Activated CD4-positive, alpha-beta T cell treated with anti-CD3 and anti-CD28 coated beads, Interleukin-2, Interleukin-6, amounts not matched to agents 100 ng/mL and 50 ng/mL, durations not matched to agents 16 hours and 8 hours (primary cell): ENCODE results near the gene TFF3.

Experiments
- DNase-seq: peaks from one replicate; pipeline ENCODE4 v3.0.0-alpha.2; 2020

The TFF3 gene

DNA sequence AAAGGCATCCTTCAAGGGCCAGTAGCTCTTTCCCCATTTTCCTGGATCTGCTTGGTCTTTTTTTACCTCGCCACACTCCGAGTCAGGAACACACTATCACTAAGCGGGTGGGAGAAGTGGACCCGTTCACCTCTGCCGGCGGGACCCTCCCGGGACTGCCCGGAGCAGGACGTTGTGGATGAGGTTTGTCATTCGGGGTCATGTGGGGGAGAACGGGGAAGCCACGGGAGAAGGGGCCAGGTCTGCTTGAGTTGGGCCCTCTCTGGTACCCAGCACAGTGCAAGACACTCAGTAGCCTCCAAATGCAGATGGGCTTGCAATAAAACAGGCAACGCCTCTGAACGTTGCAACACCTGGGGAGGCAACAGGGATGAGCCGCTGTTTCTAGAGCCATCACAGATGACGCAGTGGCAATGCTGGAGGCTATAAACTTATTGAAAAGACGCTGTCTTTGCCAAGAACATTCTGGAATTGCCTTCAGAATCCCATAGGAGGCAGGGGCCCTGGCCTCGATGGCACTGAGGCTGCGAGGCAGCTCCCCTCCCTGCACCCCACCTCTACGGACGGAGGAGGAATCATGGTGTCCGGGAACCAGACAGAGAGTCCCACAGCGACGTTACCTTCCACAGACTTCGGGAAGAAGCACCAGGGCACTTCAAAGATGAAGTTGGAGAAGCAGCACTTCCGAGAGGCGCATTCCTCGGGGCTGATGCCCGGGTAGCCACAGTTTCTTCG, 31.8 kb upstream of the TFF3 start:
- no peak for DNase-seq

DNA sequence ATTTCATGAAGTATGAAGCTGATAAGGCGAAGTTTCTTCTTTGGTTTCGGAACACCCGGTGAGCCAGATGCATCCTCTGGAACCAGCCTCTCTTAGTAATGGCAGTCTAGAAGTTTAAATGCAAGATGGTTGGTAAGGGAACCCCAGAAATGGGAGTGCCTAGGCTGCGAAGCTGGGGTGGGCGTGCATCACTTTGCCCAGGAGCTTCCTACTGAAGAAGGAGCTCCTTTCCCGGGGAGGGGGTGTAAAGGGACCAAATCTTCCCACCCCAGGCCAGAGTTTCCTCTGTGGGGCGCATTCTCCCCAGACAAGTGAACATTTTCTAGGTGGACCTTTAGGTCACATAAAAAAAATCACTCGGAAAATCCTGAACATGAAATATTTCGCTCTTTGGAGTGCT, 31.2 kb upstream of the TFF3 start:
- DNase-seq, result no peak

DNA sequence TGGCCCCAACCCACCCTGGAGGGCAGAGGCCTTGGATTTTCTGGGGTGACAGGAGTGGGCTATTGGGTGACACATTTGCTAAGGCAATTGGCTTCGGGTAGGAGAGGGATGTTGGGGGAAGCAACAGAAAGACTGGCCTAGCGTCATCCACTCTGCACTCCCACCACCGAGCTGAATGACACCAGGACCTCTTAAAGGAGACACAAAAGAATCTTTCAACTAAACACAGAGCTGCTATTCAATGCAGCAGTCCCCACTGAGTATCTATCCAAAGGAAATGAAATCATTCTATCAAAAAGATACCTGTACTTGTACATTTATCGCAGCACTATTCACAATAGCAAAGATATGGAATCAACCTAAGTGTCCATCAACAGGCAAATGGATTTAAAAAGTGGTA, 29.4 kb upstream of the TFF3 start:
- DNase-seq, result no peak

DNA sequence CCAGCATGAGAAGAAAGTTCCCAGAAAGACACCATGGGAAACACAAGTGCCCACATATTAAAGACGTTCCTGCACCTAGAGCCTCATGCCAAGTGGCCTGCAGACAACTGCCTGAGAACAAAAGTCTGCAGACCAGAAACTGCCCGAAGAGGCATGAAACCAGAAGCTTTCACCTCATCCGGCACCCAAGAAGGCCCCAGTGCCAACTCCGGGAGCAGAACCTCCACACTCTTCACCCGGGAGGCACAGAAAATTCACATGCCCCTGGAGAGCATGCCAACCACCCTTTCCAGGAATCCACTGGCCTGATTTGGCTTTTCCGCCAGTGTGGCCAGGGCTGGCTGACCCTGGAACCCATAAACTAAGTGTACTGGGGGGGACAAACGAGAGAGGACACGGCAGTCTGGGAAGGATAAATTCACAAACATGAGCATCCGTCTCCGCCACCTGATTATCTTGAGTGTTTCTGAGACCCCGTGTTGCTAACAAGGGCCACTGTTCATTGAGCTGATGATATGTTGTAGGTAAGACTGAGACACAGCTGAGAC, 28.8 kb upstream of the TFF3 start:
- DNase-seq, result no peak

DNA sequence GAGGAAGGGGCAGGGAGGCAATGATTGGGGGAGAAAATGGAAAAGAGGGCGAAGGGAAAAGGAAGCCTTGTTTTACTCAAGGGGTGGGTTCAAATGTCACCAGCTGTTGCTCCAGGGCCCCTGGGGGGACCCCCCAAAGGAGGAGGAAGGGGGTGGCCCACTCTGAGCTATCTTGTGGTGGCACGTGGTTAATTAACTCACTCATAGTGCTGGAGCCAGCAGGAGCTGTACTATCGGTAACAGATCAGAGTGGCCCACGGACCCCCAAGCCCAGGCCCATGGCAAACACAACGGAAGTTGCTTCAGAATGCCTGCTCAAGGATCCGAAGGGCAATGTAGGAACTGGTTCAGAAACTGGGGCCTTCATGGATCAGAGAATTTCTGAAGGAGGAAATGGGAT, 28.3 kb upstream of the TFF3 start:
- DNase-seq, result no peak

DNA sequence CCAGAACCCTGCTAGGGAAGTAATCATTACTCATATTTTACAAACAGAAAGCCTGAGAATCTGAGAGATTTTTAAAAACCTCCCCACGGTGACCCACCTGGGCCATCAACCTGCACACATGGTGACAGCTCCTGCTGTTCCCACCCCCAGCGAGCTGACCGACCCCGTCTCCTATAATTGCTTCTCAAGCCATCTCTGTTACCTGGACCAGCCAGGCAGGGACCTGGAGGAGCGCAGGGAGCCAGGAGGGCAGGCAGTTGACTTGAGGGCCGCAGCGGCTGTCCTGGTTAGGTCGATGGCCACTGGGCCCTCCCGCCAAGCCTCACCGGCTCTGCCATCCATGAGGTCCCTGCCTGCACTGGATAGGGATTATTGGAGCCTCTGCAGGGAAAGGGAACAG, 27.9 kb upstream of the TFF3 start:
- no peak for DNase-seq

DNA sequence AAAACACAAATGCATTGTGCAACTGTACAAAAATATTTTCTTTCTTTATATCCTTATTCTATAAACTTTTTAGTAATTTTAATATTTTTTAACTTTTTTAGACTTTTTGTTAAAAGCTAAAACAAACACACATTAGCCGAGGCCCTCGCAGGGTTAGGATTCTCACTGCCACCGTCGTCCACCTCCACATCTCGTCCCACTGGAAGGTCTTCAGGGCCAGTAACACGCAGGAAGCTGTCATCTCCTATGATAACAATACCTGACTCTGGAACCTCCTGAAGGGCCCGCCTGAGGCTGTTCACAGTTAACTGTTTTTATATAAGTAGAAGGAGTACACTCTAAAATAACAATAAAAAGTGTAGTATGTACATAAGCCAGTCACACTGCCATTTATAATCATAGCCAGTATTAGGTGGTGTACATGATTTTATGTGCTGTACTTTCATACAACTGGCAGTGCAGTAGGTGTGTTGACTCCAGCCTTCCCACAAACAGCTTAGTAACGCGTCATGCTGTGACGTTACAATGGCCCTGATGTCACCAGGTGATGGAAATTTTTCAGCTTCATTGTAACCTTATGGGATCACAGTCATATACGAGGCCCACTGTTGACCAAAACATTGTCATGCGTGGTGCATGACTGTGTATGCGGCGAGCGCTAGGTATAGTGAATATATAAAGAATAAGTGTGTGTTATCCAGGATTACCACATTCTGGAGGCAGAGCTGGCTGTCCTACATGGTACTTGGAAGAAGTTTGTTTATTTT, 26.8 kb upstream of the TFF3 start:
- no peak for DNase-seq

DNA sequence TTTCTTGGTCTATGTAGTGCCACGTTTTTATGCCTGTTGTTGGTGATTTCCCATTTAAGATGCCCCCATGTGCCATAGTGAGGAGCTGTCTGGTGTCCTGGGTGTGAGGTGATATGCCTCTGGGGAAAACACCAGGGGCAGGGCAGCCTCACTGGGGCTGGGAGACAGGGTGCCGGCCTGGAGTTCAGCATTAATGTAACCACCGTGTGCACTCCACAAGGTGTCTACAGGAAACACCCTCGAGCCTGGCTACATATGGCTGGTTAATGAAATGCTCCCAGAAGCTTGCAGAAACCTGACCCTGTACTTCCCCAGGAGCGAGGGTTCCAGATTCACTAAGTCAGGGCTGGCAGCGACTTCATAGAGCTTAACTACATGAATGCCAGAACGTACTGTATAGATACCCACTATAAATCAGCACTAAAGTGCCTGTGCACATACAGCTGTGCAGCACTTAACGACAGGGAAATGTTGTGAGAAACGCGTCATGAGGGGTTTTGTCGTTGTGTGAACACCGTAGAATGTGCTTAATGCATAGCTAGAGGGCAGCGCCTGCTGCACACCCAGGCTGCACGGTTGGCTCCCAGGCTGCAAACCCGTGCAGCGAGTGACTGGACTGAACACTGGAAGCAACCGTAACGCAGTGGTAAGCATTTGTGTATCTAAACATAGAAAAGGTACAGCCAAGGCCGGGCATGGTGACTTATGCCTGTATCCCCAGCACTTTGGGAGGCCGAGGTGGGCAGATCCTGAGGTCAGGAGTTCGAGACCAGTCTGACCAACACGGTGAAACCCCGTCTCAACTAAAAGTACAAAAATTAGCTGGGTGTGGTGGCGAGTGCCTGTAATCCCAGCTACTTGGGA, 25.2 kb upstream of the TFF3 start:
- no peak for DNase-seq

DNA sequence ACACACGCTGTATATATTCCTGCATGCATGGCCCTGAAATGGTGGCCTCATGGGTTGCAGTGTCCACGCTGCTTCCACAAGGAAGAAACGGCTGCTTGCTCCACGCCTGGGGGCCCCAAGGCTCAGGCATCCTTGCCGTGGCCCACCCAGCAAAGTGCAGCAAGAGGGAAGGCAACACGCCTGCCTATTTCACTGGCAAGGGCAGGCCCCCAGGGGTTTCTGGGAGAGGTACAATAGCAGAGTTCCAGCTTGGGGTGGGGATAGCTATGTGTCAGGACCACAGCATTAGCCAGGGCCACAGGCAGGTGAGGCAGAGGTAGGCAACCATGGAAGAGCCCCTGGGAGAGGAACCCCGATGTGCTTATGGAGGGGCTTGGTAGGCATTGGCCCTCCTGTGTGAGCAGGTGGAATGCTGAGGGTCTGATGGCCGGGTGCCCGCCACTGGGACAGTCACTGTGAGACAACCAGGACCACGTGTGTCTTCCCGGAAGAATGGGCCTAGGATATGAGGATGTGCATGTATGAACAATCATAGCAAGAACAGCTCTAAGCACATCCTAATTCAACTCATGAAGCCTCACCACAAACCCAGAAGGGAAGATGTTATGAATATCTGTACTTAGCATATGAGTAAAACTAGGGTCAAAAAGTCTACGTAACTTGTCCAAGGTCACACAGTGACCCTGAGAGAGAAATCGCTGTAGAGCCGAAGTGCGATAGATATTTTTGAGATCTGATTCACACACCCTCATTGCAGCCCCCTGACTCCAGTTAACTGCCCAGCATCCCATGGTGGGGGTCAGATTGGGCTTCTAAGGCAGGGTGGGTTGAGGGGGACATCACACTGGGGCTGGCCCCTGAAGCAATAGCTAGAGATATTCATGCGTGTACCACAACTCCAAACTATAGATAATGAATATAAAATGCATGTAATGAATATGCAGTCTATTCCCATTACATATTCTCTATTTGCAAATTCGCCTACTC, 23.8 kb upstream of the TFF3 start:
- DNase-seq, result peak; percentile 74

DNA sequence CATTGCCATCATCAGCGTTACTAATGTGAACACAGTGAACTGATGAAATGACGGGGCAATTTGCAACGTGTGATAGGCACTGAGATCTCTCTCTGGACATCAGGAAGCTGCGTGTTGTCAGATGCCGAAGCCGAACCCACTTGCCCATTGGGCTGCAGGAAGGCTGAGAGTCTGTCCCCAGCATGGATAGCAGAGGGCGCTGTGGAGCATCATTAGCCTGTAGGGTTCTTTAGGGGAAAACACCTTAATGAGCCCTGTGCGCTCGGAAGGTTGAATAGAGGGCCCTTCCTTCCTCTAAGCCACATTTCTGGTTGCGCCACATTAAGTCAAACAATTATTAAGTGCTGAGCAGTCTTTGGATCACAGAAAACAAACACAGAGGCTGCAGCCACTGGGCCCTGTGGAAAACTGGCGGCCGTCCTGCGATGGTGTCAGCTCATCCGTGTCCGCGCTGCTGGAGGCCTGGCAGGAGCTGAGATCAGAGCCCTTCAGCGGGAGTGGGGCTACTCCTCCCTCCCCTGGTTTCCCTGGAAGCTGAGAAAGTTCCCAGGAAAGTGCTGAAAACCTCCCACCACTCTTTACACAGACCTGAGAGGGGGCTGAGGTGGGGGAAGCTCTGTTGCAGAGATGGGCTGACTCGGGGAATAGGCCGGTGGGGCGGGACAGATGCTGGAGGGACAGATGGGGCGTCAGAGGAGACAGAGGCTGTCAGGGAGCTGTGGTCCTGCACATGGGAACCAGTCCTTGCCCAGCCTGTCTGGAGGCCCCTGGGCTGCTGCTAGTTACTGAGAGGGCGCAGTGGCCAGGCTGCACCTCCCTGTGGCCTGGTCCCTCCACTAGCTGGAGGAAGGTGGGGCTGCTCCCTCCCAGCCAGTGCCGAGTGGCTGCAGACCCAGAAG, 22.9 kb upstream of the TFF3 start:
- peak; percentile 78 for DNase-seq

DNA sequence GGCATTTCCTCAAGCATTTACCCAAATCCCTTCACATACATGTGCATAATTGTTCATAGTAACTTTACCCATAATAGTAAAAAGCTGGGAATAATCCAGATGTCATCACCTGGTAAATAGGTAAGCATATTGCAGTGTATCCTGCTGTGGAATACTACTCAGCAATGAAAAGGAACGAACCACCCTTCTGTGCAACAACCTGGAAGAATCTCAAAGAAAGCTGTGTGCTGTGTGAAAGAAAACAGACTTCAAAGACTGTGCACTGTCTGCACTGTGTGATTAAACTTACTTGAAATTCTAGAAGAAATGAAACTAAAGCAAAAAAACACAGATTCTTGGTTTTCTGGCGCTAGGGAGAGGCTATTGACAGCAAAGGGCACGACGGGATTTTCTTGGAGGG, 22.1 kb upstream of the TFF3 start:
- no peak for DNase-seq

DNA sequence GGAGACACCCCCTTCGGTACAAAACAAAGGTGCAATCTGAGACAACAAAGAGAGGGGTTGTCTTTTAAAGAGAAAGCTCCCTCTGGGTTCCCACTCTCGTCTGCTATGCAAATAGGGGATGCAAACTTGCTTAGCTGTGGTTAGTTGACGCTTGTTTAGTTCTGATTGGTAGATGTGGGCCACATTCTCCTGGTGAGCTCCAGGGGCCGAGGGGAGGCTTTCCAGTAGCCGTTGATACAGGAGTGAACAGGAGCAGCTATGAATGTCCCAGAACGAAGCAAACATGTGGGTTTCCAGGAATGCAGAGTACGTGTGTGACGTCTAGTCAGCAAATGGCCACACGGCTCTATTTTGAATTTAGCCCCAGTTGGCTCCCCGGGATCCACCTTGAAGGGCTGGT, 20.8 kb upstream of the TFF3 start:
- DNase-seq, result no peak

DNA sequence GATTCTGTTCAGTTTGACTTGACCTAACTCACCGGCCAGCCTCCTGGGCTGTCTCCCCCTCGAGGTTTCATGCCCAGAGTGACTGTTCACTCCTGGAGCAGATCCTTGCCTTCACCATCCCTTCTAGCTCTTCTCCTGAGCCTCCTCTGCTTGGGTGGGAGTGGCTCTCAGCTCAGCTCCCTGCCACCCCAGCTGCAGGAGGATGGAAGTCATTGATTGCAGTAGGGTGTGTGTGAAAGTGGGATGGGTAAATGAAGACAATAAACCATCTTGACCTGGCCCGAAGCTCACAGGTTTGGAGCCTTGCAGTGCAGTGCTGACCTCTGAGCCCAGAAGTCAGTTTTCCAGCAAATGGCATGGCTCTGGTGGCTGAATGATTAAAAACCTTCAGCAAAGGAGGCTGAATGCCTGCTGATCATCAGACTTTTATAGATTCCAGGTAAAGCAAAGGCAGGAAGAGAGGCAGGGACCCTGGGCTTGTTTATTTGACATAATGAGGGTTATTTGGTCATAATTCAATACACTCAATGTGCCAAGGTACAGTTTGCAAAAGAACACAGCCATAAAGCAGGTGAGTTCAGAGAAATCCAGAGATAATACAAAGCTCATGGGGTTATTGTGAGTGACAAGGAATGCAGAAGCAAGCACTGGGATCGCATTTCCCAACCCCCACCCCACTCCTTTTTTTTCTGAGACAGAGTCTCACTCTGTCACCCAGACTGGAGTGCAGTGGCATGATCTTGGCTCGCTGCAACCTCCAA, 17.5 kb upstream of the TFF3 start:
- no peak for DNase-seq

DNA sequence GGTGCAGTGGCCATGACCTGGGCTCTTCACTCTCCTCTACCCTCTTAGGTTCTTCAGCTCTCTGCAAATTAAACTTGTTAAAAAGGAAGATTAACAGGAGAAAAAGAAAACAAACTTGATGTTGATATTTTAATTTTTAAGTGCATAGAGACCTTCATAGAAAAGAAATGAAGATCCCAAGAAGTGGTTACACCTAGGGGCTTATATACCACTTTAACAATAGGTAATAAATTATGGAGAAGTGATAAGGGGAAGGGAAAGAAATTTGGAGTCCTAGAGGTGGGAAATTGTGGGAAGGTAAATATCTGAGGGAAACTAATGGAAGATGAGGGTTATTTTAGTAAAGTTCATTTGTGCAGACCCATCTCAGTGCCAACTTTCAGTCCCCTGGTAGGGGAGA, 16.5 kb upstream of the TFF3 start:
- no peak for DNase-seq

DNA sequence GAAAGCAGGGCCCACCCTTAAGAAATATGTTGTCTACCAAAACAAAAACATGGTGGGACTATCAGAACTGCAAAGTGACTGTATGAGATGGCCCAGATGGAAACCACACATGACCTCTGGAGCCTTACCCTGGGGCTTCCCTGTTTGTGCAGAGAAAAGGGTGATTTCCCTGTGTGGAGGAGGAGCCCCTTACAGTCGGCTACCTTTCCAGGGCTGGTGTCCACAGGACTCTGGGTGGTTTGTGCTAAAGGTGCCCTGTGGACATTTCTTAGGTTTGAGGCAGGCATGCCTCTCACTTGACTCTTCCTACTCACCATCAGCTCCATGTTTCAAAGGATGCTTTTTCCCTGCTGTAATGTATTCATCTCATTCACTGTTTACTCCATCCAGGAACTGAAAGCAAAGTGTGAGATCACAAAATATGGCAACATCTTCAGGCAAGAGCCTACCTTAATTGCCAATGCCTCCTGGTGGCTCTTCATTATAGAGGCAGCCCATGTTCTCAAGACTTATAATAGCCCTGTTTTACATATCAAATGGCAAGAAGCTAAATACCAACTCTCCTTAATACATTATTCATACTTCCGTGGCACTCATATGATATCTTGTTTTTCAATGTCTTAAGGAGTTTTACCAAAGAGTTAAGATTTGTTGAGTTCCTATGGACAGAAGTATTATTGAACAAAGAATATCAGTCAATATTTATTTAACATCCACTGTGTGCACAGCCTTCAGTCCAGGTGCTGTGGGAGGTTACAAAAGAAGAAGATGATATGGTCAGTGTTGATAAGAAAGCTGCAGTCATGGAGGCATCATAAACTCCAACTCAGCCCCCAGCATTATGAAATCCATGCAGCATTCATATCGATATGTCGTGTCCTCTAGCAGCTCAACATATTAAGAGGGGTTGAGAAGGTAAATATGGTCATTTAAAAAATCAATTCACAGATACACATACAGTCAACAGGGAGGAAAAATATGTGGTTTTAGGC, 15.5 kb upstream of the TFF3 start:
- no peak for DNase-seq

DNA sequence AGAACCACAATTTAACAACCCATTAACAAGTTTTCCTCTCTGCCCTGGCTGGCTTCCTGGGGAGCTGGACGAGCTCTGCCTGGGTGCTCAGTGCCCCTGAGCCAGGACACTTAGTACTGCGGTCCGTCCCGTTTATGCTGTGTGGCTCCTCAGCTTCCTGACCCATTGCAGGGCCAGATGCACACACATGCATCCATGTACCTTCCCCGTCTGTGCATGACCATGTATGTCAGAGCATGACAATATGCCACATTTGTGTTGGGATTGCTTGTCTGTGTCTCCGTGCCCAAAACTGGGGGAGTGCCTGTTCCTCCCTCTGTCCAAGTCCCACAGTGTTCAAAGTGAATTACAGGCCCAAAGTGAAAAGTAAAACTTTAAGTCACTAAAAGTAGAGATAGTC, 9.7 kb upstream of the TFF3 start:
- DNase-seq, result no peak

DNA sequence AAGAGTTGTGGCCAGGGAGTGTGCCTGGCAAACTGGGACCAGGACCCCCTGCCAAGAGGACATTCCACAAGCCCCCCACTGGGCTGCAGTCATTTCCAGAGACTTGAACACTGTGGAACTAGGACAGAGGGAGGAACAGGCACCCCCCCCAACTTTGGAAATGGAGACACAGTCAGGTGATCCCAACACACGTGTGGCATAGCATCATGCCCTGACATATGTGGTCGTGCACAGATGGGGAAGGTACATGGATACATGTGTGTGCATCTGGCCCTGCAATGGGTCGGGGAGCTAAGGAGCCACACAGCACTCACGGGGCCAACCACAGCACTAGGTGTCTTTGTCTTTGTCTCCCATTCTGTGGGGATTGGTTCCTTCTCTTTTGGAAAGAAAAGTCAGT, 6.6 kb upstream of the TFF3 start:
- DNase-seq, result no peak

DNA sequence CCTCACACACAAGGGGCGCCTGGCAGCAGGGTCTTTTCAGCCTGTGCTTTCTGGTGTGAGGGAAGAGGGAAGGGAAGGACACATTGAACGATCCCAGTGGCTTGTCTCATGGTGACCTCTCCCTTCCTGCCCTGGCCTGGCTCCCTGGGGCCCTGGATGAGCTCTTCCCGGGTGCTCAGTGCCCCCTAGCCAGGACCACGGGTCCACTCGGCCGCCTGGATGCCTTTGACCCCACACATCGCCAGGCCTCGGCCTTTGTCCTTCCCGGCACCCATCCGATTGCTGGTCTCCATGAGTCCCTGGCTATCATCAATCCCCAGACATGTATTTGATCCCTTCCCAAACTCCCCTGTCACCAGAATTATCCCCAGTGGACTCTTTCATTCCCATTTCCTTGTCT, 6.0 kb upstream of the TFF3 start:
- no peak for DNase-seq

DNA sequence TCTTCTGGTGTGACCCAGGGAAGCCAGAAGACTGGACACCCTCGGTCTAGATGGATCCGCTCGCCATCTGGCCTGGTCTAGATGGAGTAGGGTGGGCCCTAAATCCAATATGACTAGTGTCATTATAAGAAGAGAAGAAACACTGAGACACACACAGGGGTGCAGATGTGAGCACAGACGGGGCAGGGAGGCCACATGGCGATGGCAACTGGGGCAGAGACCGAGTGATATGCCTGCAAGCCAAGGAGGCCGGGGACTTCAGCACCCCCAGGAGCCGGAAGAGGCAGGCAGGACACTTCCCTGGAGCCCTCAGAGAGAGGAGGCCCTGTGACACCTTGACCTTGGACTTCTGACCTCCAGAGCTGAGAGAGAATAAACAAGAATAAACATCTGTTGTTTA, 5.6 kb upstream of the TFF3 start:
- no peak for DNase-seq
